ENCODE results near the gene TMEM108.

DNA sequence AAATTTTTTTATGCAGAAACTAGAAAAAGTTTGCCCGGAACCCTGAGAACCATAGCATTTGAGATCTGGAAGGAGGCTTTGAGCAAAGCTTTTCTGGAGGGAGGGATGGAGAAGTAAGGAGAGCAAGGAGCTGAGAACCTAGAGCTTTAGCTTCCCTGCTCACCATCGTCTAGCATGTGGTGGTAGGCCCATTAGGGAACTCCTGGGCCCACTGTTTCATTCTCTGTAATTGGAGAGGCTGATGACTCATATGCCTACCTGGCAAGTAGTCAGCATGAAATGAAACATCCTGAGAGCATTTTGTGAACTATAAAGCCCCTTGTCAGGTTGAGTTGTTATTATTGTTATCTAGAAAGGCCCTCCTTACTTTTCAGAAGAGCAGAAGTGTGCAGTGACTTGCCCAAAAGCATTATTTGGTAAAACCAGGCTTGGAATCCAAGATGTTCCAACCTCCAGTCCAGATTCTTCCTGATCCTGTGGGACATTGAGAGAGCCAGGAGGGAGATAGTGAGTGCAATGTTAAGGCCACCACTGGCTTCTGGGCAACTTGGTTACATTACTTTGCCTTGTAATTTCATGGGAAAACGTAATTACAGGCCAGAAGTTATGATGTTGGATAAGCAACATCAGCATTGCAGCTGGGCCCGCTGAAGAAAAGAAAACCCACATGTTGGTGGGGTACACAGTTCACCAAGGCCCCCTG, 257.2 kb downstream of the TMEM108 start:
- TF ChIP-seq, protein P1, sequence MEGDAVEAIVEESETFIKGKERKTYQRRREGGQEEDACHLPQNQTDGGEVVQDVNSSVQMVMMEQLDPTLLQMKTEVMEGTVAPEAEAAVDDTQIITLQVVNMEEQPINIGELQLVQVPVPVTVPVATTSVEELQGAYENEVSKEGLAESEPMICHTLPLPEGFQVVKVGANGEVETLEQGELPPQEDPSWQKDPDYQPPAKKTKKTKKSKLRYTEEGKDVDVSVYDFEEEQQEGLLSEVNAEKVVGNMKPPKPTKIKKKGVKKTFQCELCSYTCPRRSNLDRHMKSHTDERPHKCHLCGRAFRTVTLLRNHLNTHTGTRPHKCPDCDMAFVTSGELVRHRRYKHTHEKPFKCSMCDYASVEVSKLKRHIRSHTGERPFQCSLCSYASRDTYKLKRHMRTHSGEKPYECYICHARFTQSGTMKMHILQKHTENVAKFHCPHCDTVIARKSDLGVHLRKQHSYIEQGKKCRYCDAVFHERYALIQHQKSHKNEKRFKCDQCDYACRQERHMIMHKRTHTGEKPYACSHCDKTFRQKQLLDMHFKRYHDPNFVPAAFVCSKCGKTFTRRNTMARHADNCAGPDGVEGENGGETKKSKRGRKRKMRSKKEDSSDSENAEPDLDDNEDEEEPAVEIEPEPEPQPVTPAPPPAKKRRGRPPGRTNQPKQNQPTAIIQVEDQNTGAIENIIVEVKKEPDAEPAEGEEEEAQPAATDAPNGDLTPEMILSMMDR (IDR thresholded peaks at IDR 0.05), result no peak
- TF ChIP-seq ZFX (IDR thresholded peaks at IDR 0.05; ENCODE audit: borderline replicate concordance), result no peak

Measured in 22Rv1 (cell line).